ENCODE measurements around the gene MICU1. TPM values are rescaled to one million over a fixed set of nuclear protein-coding genes. Genes with fewer than 3 reads are reported as not detected.

Gene MICU1
- total and polyA plus RNA-seq, 2 of the 13 experiments (the other 11 are each of a cell fraction or from before 2014, with no cell fraction given), result 32.5 to 56.1 TPM

DNA sequence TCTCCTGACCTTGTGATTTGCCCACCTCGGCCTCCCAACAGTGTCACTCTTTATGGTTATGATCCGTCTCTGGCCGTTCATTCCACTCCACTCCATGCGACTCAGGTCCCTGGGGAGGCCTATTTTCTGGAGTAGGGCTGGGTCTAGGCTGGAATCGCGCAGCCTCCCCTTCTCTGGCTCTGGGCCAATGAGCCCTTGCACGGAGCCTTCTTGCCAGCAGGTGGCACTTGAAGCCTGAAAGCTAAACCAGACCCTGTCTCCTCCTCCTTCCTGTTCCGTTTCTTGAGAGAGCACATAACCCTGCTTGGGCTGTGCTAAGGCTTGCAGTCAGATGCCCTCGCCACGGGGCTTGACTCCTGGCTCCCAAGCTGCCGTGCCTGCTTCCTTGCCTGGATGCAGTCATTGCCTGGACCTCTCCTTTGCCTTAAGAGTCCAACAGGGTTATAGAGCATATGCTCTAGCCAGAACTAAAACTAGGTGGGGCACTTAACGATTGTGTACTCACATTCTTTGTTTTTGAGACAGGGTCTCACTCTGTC lies 261.6 kb downstream of the MICU1 start (continued):
- TF ChIP-seq TAF15 (IDR thresholded peaks at IDR 0.05; ENCODE audit: low read depth, low read length, poor library complexity, severe bottlenecking), result no peak
- TF ChIP-seq SOX5 (CRISPR knock-in tag; IDR thresholded peaks at IDR 0.05; ENCODE audit: borderline replicate concordance), result no peak
- TF ChIP-seq ZNF530 (CRISPR knock-in tag; IDR thresholded peaks at IDR 0.05; ENCODE audit: low read depth), result no peak
- TF ChIP-seq ZNF12 (CRISPR knock-in tag; IDR thresholded peaks at IDR 0.05), result no peak
- TF ChIP-seq ZNF264 (CRISPR knock-in tag; IDR thresholded peaks at IDR 0.05), result no peak
- TF ChIP-seq GFI1 (CRISPR knock-in tag; IDR thresholded peaks at IDR 0.05; ENCODE audit: borderline replicate concordance), result no peak
- TF ChIP-seq KAT7 (CRISPR knock-in tag; IDR thresholded peaks at IDR 0.05; ENCODE audit: borderline replicate concordance), result no peak
- peak; percentile 57; the same call in 1 of the 2 replicates for TF ChIP-seq KDM5B (CRISPR knock-in tag; IDR thresholded peaks at IDR 0.05; ENCODE audit: borderline replicate concordance)
- TF ChIP-seq NFIC (IDR thresholded peaks at IDR 0.05; ENCODE audit: low read length), result peak; percentile 50; the same call in 1 of the 2 replicates
- no peak for TF ChIP-seq ZNF329 (CRISPR knock-in tag; IDR thresholded peaks at IDR 0.05; ENCODE audit: low read depth)
- no peak for TF ChIP-seq SALL2 (CRISPR knock-in tag; IDR thresholded peaks at IDR 0.05)
- TF ChIP-seq, protein P1, sequence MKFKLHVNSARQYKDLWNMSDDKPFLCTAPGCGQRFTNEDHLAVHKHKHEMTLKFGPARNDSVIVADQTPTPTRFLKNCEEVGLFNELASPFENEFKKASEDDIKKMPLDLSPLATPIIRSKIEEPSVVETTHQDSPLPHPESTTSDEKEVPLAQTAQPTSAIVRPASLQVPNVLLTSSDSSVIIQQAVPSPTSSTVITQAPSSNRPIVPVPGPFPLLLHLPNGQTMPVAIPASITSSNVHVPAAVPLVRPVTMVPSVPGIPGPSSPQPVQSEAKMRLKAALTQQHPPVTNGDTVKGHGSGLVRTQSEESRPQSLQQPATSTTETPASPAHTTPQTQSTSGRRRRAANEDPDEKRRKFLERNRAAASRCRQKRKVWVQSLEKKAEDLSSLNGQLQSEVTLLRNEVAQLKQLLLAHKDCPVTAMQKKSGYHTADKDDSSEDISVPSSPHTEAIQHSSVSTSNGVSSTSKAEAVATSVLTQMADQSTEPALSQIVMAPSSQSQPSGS (CRISPR knock-in tag; IDR thresholded peaks at IDR 0.05), result no peak
- TF ChIP-seq ZFY (CRISPR knock-in tag; IDR thresholded peaks at IDR 0.05), result peak; percentile 20; the same call in 1 of the 2 replicates
- TF ChIP-seq, protein P2, sequence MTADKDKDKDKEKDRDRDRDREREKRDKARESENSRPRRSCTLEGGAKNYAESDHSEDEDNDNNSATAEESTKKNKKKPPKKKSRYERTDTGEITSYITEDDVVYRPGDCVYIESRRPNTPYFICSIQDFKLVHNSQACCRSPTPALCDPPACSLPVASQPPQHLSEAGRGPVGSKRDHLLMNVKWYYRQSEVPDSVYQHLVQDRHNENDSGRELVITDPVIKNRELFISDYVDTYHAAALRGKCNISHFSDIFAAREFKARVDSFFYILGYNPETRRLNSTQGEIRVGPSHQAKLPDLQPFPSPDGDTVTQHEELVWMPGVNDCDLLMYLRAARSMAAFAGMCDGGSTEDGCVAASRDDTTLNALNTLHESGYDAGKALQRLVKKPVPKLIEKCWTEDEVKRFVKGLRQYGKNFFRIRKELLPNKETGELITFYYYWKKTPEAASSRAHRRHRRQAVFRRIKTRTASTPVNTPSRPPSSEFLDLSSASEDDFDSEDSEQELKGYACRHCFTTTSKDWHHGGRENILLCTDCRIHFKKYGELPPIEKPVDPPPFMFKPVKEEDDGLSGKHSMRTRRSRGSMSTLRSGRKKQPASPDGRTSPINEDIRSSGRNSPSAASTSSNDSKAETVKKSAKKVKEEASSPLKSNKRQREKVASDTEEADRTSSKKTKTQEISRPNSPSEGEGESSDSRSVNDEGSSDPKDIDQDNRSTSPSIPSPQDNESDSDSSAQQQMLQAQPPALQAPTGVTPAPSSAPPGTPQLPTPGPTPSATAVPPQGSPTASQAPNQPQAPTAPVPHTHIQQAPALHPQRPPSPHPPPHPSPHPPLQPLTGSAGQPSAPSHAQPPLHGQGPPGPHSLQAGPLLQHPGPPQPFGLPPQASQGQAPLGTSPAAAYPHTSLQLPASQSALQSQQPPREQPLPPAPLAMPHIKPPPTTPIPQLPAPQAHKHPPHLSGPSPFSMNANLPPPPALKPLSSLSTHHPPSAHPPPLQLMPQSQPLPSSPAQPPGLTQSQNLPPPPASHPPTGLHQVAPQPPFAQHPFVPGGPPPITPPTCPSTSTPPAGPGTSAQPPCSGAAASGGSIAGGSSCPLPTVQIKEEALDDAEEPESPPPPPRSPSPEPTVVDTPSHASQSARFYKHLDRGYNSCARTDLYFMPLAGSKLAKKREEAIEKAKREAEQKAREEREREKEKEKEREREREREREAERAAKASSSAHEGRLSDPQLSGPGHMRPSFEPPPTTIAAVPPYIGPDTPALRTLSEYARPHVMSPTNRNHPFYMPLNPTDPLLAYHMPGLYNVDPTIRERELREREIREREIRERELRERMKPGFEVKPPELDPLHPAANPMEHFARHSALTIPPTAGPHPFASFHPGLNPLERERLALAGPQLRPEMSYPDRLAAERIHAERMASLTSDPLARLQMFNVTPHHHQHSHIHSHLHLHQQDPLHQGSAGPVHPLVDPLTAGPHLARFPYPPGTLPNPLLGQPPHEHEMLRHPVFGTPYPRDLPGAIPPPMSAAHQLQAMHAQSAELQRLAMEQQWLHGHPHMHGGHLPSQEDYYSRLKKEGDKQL (CRISPR knock-in tag; IDR thresholded peaks at IDR 0.05; ENCODE audit: low read depth), result no peak
- no peak for TF ChIP-seq BCL6 (CRISPR knock-in tag; IDR thresholded peaks at IDR 0.05)
- peak; percentile 47; the same call in 1 of the 2 replicates for TF ChIP-seq GZF1 (CRISPR knock-in tag; IDR thresholded peaks at IDR 0.05)
- no peak; the same call in 1 of the 2 replicates for TF ChIP-seq IRF2 (CRISPR knock-in tag; IDR thresholded peaks at IDR 0.05)

All from HepG2 (cell line).